HG03039 (cell line): ENCODE measurements around the gene DYNC2H1.
A peak's percentile ranks its signal among the peaks of the same experiment; 100 is the strongest.

Experiments used
- ATAC-seq: cut with Tn5 transposase; IDR thresholded peaks from one replicate; pipeline ENCODE4 v1.9.1; 2021; ENCODE audit warnings: mild to moderate bottlenecking, moderate library complexity; ENCODE audit not compliant: unreplicated experiment

Gene DYNC2H1

GRCh38 chr11:103266167-103266831 lies 157.1 kb downstream of the DYNC2H1 start:
- ATAC-seq, result no peak

- no peak for ATAC-seq
These were observed 163.7 kb downstream of the DYNC2H1 start for GRCh38 chr11:103272876-103273275.

- ATAC-seq, result no peak
These were observed 164.8 kb downstream of the DYNC2H1 start for GRCh38 chr11:103274025-103274424.

- ATAC-seq, result no peak
These were observed 170.6 kb downstream of the DYNC2H1 start for GRCh38 chr11:103279821-103280220.

- no peak for ATAC-seq
These were observed 172.1 kb downstream of the DYNC2H1 start for GRCh38 chr11:103281301-103281700.

GRCh38 chr11:103284260-103284659 lies 175.0 kb downstream of the DYNC2H1 start:
- no peak for ATAC-seq

GRCh38 chr11:103294516-103294915 lies 185.3 kb downstream of the DYNC2H1 start:
- no peak for ATAC-seq

- no peak for ATAC-seq
These were observed 186.5 kb downstream of the DYNC2H1 start for GRCh38 chr11:103295704-103296103.

GRCh38 chr11:103297900-103298299 lies 188.7 kb downstream of the DYNC2H1 start:
- ATAC-seq, result no peak

GRCh38 chr11:103315248-103315647 lies 206.0 kb downstream of the DYNC2H1 start:
- no peak for ATAC-seq

- no peak for ATAC-seq
These were observed 207.9 kb downstream of the DYNC2H1 start for GRCh38 chr11:103317118-103317517.

- ATAC-seq, result no peak
These were observed 213.6 kb downstream of the DYNC2H1 start for GRCh38 chr11:103322821-103323220.

- ATAC-seq, result no peak
These were observed 216.5 kb downstream of the DYNC2H1 start for GRCh38 chr11:103325686-103326069.

- peak; percentile 83 for ATAC-seq
These were observed 217.0 kb downstream of the DYNC2H1 start for GRCh38 chr11:103326070-103326794.

- ATAC-seq, result no peak
These were observed 218.5 kb downstream of the DYNC2H1 start for GRCh38 chr11:103327721-103328120.

- ATAC-seq, result no peak
These were observed 223.2 kb downstream of the DYNC2H1 start for GRCh38 chr11:103332409-103332808.

GRCh38 chr11:103338621-103339484 lies 229.6 kb downstream of the DYNC2H1 start:
- no peak for ATAC-seq

GRCh38 chr11:103339485-103339857 lies 230.2 kb downstream of the DYNC2H1 start:
- ATAC-seq, result no peak

GRCh38 chr11:103340956-103341355 lies 231.7 kb downstream of the DYNC2H1 start:
- ATAC-seq, result no peak

- no peak for ATAC-seq
These were observed 235.7 kb downstream of the DYNC2H1 start for GRCh38 chr11:103344886-103345285.

GRCh38 chr11:103349595-103349994 lies 240.4 kb downstream of the DYNC2H1 start:
- no peak for ATAC-seq

GRCh38 chr11:103354656-103355055 lies 245.4 kb downstream of the DYNC2H1 start:
- ATAC-seq, result no peak
